Neuron (in vitro differentiated cells): Measurements from ENCODE around the gene SLC23A2.
"Not testable (repeated sequence)": the region's sequence is repeated elsewhere in the genome, so short reads cannot be mapped to it uniquely, and the experiment has no call there.

Experiments
- H2AFZ ChIP-seq: one replicate; pipeline ENCODE4 v1.6.1; 2013; ENCODE audit warnings: low read depth, mild to moderate bottlenecking, inconsistent platforms, low read length, moderate library complexity
- H3K27me3 ChIP-seq: one replicate; pipeline ENCODE4 v1.6.1; 2013; ENCODE audit warnings: low read length; ENCODE audit not compliant: insufficient read depth
- H3K36me3 ChIP-seq: one replicate; pipeline ENCODE4 v1.6.1; 2013; ENCODE audit warnings: low read length; ENCODE audit not compliant: insufficient read depth
- H3K4me1 ChIP-seq: one replicate; pipeline ENCODE4 v1.6.1; 2013; ENCODE audit warnings: low read length; ENCODE audit not compliant: insufficient read depth
- H3K4me3 ChIP-seq: 2 replicates; pipeline ENCODE4 v1.5.1; 2013; ENCODE audit warnings: mild to moderate bottlenecking, low read length, moderate library complexity
- H3K9me3 ChIP-seq: one replicate; pipeline ENCODE4 v1.6.1; 2013; ENCODE audit warnings: low read length

The SLC23A2 gene

GRCh38 chr20:5001174-5002076, at the start of gene SLC23A2:
SLC23A2 (minus strand) TSS chr20:5001510; CDS start chr20:4932562, 68,948 bp downstream.
- peak within 1 kb of the TSS; percentile 89 for H2AFZ ChIP-seq
- H3K9me3 ChIP-seq, result no peaks in the 10 kb centered on the region
- peaks cover 20% of the 10 kb centered on the region for H3K4me1 ChIP-seq
- H3K36me3 ChIP-seq, result no peaks in the 10 kb centered on the region
- H3K27me3 ChIP-seq, result no peaks in the 10 kb centered on the region
- H3K4me3 ChIP-seq, result peak within 1 kb of the TSS; percentile 64

GRCh38 chr20:5046656-5047339, 45.5 kb upstream of the SLC23A2 start:
- Histone ChIP-seq H3K27me3 (no peaks in the 10 kb centered on the region), H3K4me1 (no peaks in the 10 kb centered on the region), H3K36me3 (no peaks in the 10 kb centered on the region), H3K4me3 (no peak overlapping the region), H3K9me3 (no peaks in the 10 kb centered on the region), H2AFZ (no peak overlapping the region)

GRCh38 chr20:5045906-5046305, 44.6 kb upstream of the SLC23A2 start:
- Histone ChIP-seq H3K9me3 (no peaks in the 10 kb centered on the region), H2AFZ (no peak overlapping the region), H3K4me3 (no peak overlapping the region), H3K27me3 (no peaks in the 10 kb centered on the region), H3K36me3 (no peaks in the 10 kb centered on the region), H3K4me1 (peaks cover 3% of the 10 kb centered on the region)

- H3K9me3 ChIP-seq, result no peaks in the 10 kb centered on the region
- H3K27me3 ChIP-seq, result no peaks in the 10 kb centered on the region
- H3K4me1 ChIP-seq, result peaks cover 3% of the 10 kb centered on the region
- H2AFZ ChIP-seq, result no peak overlapping the region
- no peak overlapping the region for H3K4me3 ChIP-seq
- no peaks in the 10 kb centered on the region for H3K36me3 ChIP-seq
These were observed 42.8 kb upstream of the SLC23A2 start for GRCh38 chr20:5044075-5044620.

GRCh38 chr20:5041433-5041832, 40.1 kb upstream of the SLC23A2 start:
- Histone ChIP-seq H3K9me3 (no peaks in the 10 kb centered on the region), H3K27me3 (no peaks in the 10 kb centered on the region), H3K4me1 (peaks cover 3% of the 10 kb centered on the region), H3K36me3 (no peaks in the 10 kb centered on the region), H3K4me3 (no peak overlapping the region), H2AFZ (no peak overlapping the region)

- Histone ChIP-seq H2AFZ (no peak overlapping the region), H3K9me3 (no peaks in the 10 kb centered on the region), H3K36me3 (no peaks in the 10 kb centered on the region), H3K27me3 (no peaks in the 10 kb centered on the region), H3K4me1 (peaks cover 3% of the 10 kb centered on the region), H3K4me3 (no peak overlapping the region)
These were observed 39.0 kb upstream of the SLC23A2 start for GRCh38 chr20:5040345-5040744.

- H3K4me3 ChIP-seq, result no peak overlapping the region
- H3K4me1 ChIP-seq, result peaks cover 3% of the 10 kb centered on the region
- no peak overlapping the region for H2AFZ ChIP-seq
- H3K9me3 ChIP-seq, result no peaks in the 10 kb centered on the region
- H3K36me3 ChIP-seq, result no peaks in the 10 kb centered on the region
- no peaks in the 10 kb centered on the region for H3K27me3 ChIP-seq
These were observed 38.6 kb upstream of the SLC23A2 start for GRCh38 chr20:5039889-5040288.

GRCh38 chr20:5039255-5039657, 37.9 kb upstream of the SLC23A2 start:
- Histone ChIP-seq H3K4me1 (peaks cover 3% of the 10 kb centered on the region), H3K4me3 (no peak overlapping the region), H2AFZ (no peak overlapping the region), H3K36me3 (no peaks in the 10 kb centered on the region), H3K9me3 (no peaks in the 10 kb centered on the region), H3K27me3 (no peaks in the 10 kb centered on the region)

GRCh38 chr20:5036828-5037227, 35.5 kb upstream of the SLC23A2 start:
- Histone ChIP-seq H3K4me3 (no peak overlapping the region), H2AFZ (no peak overlapping the region), H3K27me3 (no peaks in the 10 kb centered on the region), H3K36me3 (no peaks in the 10 kb centered on the region), H3K9me3 (no peaks in the 10 kb centered on the region), H3K4me1 (peaks cover 3% of the 10 kb centered on the region)

- not testable (repeated sequence) for H3K27me3 ChIP-seq, H3K9me3 ChIP-seq, H3K36me3 ChIP-seq, H3K4me3 ChIP-seq, H3K4me1 ChIP-seq, H2AFZ ChIP-seq
These were observed 34.2 kb upstream of the SLC23A2 start for GRCh38 chr20:5035518-5035917.

- no peaks in the 10 kb centered on the region for H3K9me3 ChIP-seq
- no peaks in the 10 kb centered on the region for H3K27me3 ChIP-seq
- no peak overlapping the region for H2AFZ ChIP-seq
- no peak overlapping the region for H3K4me3 ChIP-seq
- H3K36me3 ChIP-seq, result no peaks in the 10 kb centered on the region
- H3K4me1 ChIP-seq, result no peaks in the 10 kb centered on the region
These were observed 32.3 kb upstream of the SLC23A2 start for GRCh38 chr20:5033566-5033965.

- not testable (repeated sequence) for H3K36me3 ChIP-seq, H3K27me3 ChIP-seq, H3K4me3 ChIP-seq, H3K9me3 ChIP-seq, H2AFZ ChIP-seq, H3K4me1 ChIP-seq
These were observed 30.4 kb upstream of the SLC23A2 start for GRCh38 chr20:5031701-5032100.

GRCh38 chr20:5031206-5031557, 29.9 kb upstream of the SLC23A2 start:
- Histone ChIP-seq H3K9me3 (no peaks in the 10 kb centered on the region), H3K36me3 (no peaks in the 10 kb centered on the region), H3K27me3 (no peaks in the 10 kb centered on the region), H2AFZ (no peak overlapping the region), H3K4me1 (no peaks in the 10 kb centered on the region), H3K4me3 (no peak overlapping the region)
